ENCODE results near the gene FARP2. TPM values are rescaled to one million over a fixed set of nuclear protein-coding genes. Genes with fewer than 3 reads are reported as not detected.
A peak's percentile ranks its signal among the peaks of the same experiment; 100 is the strongest.

FARP2 gene
- total RNA-seq, 4 donors from 2014 or later: 63.3 to 86.4 (median 66.0) TPM

GRCh38 chr2:241425368-241425767, 69.3 kb downstream of the FARP2 start:
- 59 to 79% methylated on average over 3 of the region's 3 CpGs for WGBS, 2 donors
- TF ChIP-seq CTCF (IDR thresholded peaks at IDR 0.05): no peak
- TF ChIP-seq POLR2A (IDR thresholded peaks at IDR 0.05): no peak
- no peak overlapping the region for H3K4me3 ChIP-seq (ENCODE audit: low read depth, poor library complexity, severe bottlenecking)
- no peak for DNase-seq (ENCODE audit: low spot score in 2 of 2)
- intact Hi-C loops (cut with DNase I; ENCODE audit: low total_unique reads): no loop called here

- no peak for DNase-seq (ENCODE audit: low spot score in 2 of 2)
- WGBS, 2 donors: 93 to 95% methylated on average over 2 of the region's 2 CpGs
- no peak overlapping the region for H3K4me3 ChIP-seq (ENCODE audit: low read depth, poor library complexity, severe bottlenecking)
- no peak for TF ChIP-seq POLR2A (IDR thresholded peaks at IDR 0.05)
- no peak for TF ChIP-seq CTCF (IDR thresholded peaks at IDR 0.05)
- intact Hi-C loops (cut with DNase I; ENCODE audit: low total_unique reads): no loop called here
Measured at GRCh38 chr2:241430178-241430577, 74.1 kb downstream of the FARP2 start.

- intact Hi-C loops (cut with DNase I; ENCODE audit: low total_unique reads): no loop called here
- H3K4me3 ChIP-seq (ENCODE audit: low read depth, poor library complexity, severe bottlenecking): no peak overlapping the region
- TF ChIP-seq POLR2A (IDR thresholded peaks at IDR 0.05): no peak
- DNase-seq (ENCODE audit: low spot score in 2 of 2): no peak
- 93 to 95% methylated on average over 6 of the region's 6 CpGs for WGBS, 2 donors
Measured at GRCh38 chr2:241432824-241433448, 76.9 kb downstream of the FARP2 start.

GRCh38 chr2:241437179-241437578, 81.1 kb downstream of the FARP2 start:
- no peak overlapping the region for H3K4me3 ChIP-seq (ENCODE audit: low read depth, poor library complexity, severe bottlenecking)
- WGBS, 2 donors: 93 to 98% methylated on average over 2 of the region's 2 CpGs
- no peak for DNase-seq (ENCODE audit: low spot score in 2 of 2)
- intact Hi-C loops (cut with DNase I; ENCODE audit: low total_unique reads): no loop called here
- TF ChIP-seq CTCF (IDR thresholded peaks at IDR 0.05): no peak
- TF ChIP-seq POLR2A (IDR thresholded peaks at IDR 0.05): no peak

- intact Hi-C loops (cut with DNase I; ENCODE audit: low total_unique reads): no loop called here
- no peak overlapping the region for H3K4me3 ChIP-seq (ENCODE audit: low read depth, poor library complexity, severe bottlenecking)
- TF ChIP-seq POLR2A (IDR thresholded peaks at IDR 0.05) (no peak), CTCF (IDR thresholded peaks at IDR 0.05) (no peak)
- DNase-seq (ENCODE audit: low spot score in 2 of 2): no peak
- WGBS, 2 donors: 89 to 92% methylated on average over 14 of the region's 14 CpGs
Measured at GRCh38 chr2:241441492-241441891, 85.4 kb downstream of the FARP2 start.

- intact Hi-C loops (cut with DNase I; ENCODE audit: low total_unique reads): no loop called here
- peak in 1 of 2 donors; percentile 26 for DNase-seq (ENCODE audit: low spot score in 2 of 2)
- H3K4me3 ChIP-seq (ENCODE audit: low read depth, poor library complexity, severe bottlenecking): no peak overlapping the region
- 71 to 79% methylated on average over 5 to 6 of the region's 6 CpGs for WGBS, 2 donors
- TF ChIP-seq POLR2A (IDR thresholded peaks at IDR 0.05) (no peak), CTCF (IDR thresholded peaks at IDR 0.05) (no peak)
Measured at GRCh38 chr2:241443486-241444223, 87.6 kb downstream of the FARP2 start.

Measured in lower leg skin (tissue), 4 donors.